A549 treated with AZD9567 at 1 μM for 4 hours (cell line): ENCODE data around the gene CENPK. TPM values are rescaled to one million over a fixed set of nuclear protein-coding genes. Genes with fewer than 3 reads are reported as not detected.

Experiments used
- total RNA-seq: library from RNA; stranded (reverse); fragments of 200-300 nt; extraction: Qiagen RNA extraction; gene quantifications from 5 replicates; pipeline ENCODE4 v1.2.3, GENCODE V29; 2022; ENCODE audit not compliant: insufficient read depth

Gene CENPK
- total RNA-seq: 28.2 to 31.2 TPM (median 29.7 TPM) in 5 replicates

GRCh38 chr5:65562731-65563701 is at the start of gene CENPK, which contains the start of gene PPWD1:
Gene CENPK, minus strand, starts transcription at chr5:65563168. Its CDS starts 8,261 bp downstream, at chr5:65554907.
Gene PPWD1, plus strand, starts transcription at chr5:65563296. Its CDS starts 15 bp downstream, at chr5:65563311.

GRCh38 chr5:65481635-65482295 is 81.2 kb downstream of the CENPK start, which contains the start of gene ADAMTS6:
Gene ADAMTS6, minus strand, starts transcription at chr5:65481920. Its CDS starts 8,247 bp downstream, at chr5:65473673.

Other genes with a start within 250 kb of the CENPK start
- gene ADAMTS6, start 81.2 kb downstream of the CENPK start, total RNA-seq: 0.02 to 0.03 TPM (median 0.02 TPM) in 3 of 5 replicates, not detected in the others
- gene PPWD1, start 128 bp upstream of the CENPK start, total RNA-seq: 16.0 to 33.7 TPM (median 16.3 TPM) in 5 replicates
- gene TRIM23, start 61.2 kb upstream of the CENPK start, total RNA-seq: 6.5 to 9.1 TPM (median 7.9 TPM) in 5 replicates
- 1.9 to 3.0 TPM (median 2.0 TPM) in 5 replicates for gene SHLD3, start 61.9 kb upstream of the CENPK start, total RNA-seq
- 10.1 to 17.6 TPM (median 13.0 TPM) in 5 replicates for gene TRAPPC13, start 61.9 kb upstream of the CENPK start, total RNA-seq
- gene SGTB, start 158.9 kb upstream of the CENPK start, total RNA-seq: 5.5 to 8.2 TPM (median 7.2 TPM) in 5 replicates
- 50.5 to 74.7 TPM (median 61.2 TPM) in 5 replicates for gene NLN, start 159.0 kb upstream of the CENPK start, total RNA-seq